Putamen (tissue), 1 donor: Measurements from ENCODE around the gene SLC26A1.

Experiments used
- DNase-seq: peaks from one replicate; pipeline ENCODE4 v3.0.0-alpha.2; 2016; ENCODE audit warnings: low spot score

SLC26A1 gene

DNA sequence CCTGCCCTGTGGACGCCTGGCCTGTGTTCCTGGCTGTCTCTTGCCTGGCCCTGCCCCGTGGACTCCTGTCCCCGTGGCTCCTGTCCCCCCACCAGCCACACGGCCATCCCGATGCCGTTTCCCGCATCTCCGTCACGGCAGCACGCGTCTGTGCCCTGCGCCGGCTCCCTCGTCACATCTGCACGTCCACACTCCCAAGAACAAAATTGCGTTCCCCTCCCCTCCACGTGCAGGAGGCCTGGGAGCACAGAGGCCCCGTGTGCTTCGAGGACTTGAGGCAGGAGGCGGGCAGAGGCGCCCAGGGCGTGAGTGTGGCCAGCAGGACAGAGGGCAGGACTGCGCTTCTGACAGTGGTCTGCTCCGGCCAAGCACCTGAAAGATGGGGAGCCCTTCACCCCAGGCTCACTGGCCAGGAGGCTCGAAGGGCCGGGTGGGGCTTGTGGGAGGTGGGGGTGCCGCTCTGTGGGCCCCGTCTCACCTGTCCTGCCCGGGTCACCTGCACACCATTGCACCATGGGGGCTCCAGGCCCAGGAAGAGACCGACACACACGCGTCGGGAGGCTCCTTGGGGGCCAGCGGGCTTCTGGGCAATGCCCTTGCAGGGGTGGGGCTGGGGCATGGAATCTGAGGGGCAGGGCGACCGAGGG, 35.5 kb upstream of the SLC26A1 start:
- no peak for DNase-seq

DNA sequence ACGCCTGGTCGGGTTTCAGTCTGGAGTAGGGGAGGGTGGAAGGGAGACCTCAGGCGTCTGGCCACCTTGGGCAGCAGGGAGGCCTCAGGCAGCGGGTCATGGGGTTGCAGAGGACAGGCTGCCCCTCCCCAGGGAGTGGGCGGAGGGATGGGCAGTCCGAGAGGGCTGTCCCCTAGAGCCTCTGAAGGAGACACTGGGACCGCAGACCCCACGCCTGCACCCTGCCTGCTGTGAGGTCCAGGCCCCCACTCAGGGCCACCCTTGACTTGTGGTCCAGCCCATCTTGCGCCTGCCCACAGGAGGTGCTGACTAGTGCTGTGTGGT, 34.7 kb upstream of the SLC26A1 start:
- DNase-seq = no peak

DNA sequence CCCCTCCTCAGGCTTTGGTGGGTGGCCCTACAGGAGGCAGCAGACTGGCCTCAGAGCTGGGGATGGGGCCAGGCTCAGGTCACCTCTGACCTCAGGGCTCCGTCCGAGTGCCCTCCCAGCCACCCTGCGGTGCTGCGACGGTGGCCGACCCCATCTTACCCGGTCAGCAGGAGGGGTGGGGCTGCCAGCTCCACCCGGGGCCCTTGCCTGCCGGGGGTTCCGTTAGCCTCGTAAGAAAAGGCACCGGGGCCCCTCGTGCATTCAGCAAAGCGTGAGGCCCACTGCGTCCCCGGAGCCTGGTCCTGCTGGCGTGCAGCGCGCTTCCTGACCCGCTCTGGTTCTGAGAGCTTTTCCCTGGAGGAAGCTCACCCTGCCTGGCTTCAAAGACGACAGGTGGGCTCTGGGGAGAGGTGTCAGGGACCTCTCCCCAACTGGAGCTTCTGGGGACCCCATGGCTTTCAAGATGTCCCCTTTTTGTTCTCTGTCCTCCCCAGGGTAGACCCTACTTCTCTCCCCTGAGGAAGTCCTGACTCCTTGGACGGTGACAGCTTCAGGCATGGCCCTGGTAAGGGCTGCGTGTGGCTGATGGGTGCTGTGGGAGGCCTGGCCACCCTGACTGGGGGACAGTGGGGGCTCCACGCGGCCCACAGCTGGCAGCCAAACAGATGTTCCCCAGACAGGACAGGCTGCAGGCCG, 34.2 kb upstream of the SLC26A1 start:
- no peak for DNase-seq

DNA sequence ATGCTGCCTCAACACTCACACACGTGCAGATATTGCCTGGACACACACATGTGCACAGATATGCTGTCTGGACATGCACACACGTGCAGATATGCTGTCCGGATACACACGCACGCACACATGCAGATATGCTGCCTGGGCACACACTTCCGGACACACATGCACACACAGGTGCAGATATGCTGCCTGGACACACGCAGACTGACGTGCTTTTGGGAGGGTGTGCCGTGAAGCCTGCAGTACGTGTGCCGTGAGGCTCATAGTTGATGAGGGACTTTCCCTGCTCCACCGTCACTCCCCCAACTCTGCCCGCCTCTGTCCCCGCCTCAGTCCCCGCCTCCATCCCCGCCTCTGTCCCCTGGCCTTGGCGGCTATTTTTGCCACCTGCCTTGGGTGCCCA, 32.9 kb upstream of the SLC26A1 start:
- no peak for DNase-seq

DNA sequence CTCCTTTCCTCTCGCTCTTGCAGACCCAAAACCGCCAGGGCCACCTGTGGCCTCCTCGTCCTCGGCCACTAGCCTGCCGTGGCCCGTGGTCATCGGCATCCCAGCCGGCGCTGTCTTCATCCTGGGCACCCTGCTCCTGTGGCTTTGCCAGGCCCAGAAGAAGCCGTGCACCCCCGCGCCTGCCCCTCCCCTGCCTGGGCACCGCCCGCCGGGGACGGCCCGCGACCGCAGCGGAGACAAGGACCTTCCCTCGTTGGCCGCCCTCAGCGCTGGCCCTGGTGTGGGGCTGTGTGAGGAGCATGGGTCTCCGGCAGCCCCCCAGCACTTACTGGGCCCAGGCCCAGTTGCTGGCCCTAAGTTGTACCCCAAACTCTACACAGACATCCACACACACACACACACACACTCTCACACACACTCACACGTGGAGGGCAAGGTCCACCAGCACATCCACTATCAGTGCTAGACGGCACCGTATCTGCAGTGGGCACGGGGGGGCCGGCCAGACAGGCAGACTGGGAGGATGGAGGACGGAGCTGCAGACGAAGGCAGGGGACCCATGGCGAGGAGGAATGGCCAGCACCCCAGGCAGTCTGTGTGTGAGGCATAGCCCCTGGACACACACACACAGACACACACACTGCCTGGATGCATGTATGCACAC, 31.8 kb upstream of the SLC26A1 start:
- no peak for DNase-seq

DNA sequence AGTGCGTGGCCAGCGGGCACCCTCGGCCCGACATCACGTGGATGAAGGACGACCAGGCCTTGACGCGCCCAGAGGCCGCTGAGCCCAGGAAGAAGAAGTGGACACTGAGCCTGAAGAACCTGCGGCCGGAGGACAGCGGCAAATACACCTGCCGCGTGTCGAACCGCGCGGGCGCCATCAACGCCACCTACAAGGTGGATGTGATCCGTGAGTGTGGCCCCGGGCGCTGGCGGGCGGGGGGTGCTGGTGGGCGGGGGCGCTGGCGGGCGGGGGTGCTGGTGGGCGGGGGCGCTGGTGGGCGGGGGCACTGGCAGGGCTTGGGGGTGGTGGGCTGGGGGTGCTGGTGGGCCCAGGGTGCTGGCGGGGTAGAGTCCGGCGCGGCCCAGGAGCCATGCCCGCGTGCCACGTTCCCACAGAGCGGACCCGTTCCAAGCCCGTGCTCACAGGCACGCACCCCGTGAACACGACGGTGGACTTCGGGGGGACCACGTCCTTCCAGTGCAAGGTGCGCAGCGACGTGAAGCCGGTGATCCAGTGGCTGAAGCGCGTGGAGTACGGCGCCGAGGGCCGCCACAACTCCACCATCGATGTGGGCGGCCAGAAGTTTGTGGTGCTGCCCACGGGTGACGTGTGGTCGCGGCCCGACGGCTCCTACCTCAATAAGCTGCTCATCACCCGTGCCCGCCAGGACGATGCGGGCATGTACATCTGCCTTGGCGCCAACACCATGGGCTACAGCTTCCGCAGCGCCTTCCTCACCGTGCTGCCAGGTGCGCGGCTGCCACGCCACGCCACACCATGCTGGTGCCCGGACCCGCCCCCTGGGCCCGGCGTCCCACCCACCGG, 30.9 kb upstream of the SLC26A1 start:
- DNase-seq = no peak

DNA sequence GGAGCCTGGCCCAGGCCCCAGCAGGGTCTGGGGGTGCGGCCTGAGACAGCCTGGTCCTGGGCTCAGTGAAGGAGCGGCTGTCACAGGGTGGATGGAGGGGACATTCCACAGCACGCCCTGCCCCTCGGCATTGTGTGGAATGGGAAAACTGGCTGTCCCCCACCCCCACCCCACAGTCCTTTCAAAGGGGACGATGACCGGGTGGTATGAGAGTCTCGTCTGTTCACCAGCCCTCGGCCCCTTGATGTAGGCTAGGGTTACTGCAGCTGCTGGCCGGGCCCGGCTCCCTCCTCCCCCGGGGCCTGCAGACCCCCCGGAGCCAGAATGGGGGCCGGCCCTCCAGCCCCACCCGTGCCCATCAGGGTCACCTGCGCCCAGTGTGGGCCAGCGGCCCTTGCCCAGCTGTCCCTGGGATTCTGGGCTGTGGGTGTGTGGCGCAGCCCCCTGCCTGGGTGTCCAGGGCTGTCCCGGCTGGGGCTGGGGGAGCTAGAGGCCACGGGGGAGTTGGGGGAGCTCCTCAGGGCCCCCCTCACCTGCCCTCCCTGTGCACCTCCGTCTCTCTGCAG, 30.0 kb upstream of the SLC26A1 start:
- no peak for DNase-seq

DNA sequence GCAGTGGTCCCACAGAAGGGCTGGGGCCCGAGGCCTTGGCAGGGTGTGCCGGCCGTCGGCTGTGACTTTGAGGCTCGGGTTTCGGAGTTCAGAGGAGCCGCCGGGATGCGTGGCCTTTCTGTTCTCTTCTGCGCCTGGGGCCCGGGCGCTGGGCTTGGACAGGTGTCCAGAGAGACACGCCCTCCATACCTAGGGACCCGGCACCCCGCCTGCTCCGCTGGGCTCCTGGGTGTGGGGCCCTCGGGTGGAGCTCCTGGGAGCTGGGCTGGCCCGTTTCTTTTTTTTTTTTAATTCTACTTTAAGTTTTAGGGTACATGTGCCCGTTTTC, 29.5 kb upstream of the SLC26A1 start:
- DNase-seq = no peak

DNA sequence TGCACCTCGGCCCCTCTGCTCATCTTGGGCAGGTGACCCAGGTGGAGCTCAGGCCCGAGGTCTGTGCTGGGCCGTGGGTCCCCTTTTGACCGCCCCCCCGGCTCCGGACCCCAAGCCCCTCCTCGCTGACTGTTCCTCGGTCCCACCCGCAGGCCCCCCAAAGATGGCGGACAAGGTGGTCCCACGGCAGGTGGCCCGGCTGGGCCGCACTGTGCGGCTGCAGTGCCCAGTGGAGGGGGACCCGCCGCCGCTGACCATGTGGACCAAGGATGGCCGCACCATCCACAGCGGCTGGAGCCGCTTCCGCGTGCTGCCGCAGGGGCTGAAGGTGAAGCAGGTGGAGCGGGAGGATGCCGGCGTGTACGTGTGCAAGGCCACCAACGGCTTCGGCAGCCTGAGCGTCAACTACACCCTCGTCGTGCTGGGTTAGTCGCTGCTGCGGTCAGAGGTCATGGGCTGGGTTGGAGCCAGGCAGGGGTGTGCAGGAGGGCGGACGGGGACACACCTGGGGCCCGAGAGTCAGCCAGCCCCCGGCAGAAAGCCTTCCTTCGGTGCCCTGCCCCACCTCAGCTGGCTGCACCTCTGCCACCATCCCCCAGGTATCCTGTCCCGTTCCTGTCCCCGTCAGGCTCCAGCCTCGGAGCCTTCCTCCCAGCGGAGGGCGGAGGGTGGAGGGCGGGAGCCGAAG, 29.0 kb upstream of the SLC26A1 start:
- no peak for DNase-seq

DNA sequence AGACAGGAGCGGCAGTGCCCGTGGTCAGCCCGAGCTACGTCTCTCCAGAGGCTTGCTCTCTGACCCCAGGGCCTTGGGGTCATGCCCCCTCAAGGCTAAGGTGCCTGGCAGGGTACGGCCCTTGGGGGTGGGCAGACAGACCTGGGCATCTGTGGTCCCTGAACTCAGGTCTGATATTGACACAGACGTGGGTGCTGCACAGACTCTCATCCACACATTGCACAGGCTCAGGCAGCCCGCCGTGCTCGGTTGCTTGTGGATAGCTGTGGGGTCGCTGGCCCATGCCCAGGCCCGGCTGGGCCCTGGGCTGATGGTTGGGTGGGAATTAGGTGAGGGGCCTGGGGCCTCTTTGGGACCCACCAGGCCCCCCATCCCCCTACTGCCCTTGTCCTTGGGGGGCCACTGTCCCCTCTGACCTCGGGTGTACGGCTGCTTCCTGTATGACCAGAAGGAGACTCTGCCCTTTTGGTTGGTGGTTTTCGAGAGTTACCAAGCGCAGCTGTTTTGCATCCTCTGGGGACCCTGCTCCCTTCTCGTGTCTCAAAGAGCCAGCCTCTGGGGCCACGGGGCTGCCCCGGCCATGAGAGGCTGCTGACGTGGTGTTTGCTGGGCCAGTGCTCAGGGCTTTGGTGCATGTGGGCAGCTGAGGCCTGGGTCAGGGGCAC, 28.3 kb upstream of the SLC26A1 start:
- no peak for DNase-seq

DNA sequence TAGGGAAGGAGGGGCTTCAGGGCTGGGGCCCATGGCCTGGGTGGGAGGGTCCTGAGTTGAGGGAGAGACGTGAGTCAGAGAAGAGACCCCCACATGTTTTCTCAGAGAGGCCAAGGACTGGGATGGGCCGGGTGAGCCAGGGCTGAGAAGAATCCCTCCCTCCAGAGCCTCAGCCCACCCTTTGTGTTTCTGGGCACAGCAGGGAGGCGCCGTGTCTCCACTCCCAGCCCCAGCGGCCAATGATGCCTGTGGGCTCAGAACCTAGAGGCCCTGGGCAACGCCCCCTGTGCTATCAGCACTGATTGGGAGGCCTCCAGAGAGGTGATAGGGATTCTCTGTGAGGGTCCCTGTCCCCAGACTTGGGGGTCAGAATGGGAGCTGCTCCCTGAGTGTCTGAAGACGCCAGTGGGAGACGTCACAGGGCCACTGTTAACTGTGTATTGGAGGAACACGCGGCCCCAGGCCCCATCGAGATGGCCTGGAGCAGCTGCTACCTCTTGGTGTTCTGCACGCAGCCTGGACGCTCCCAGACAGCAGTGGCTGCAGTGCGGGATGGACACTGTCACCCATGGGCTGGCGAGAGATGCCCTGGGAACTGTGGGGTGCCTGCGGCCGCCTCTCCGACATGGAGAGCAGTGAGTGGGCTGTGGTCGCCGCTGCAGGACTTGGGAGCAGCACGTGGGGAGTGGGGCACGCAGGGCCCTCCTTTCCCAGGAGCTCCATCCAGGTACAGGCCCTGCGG, 26.7 kb upstream of the SLC26A1 start:
- DNase-seq = no peak

DNA sequence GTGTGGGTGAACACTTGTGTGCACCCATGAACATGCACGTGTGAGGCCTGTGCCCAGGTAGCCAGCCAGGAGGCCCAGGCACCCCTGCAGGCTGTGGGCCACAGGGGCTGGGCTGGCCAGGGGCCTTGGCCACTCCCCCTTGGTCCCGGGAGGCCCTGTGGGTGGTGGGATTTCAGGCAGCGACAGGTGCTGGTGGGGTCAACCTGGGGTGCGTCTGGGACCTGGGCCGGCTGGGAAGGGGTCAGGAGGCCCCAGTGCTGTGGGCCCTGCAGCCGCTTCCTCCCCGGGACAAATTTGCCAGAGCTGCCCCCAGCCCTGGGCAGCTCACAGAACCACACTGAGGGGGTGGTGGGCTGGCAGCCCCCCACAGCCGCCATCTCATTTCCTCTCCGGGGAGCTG, 26.1 kb upstream of the SLC26A1 start:
- DNase-seq = no peak

DNA sequence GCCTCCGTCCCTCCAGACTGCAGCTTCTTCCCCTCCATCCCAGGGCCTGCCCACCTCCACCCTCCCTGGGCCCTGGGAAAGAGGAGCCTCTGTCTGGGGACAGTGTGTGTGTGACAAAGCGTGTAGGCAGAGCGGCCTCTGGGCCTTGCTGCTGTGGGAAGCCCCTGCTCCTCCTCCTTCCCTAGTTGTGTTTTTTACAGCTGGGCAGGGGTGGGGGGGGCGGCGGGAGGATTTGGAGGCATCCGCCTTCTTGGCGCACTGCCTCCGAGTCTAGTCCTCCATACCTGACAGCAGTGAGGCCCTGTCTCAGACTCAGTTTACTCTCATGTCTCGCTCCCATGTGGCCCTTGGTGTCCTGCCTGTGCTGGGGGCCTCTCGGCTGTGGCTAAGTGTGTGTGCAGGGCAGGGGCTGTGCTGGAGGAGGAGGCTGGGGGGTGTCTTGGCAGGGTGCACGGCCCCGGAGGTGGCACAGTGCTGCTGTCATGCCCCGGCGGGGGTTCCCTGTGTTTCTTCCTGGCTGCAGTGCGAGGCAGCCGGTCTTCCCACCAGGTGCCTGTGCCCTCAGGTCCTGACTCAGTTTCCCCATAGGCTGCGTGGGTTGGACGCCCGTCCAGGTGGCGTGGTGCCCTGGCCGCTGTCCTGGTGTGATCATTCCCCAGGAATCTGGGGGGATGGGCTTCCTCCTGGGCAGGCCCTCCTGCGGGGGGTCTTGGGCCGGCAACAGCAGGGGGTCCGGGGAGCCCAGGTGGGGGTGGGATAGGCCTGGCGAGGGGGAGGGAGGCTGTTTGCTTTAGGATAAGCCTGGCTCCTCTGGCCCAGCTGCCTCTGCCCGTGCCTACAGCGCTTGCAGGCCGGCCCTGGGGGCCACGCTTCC, 25.2 kb upstream of the SLC26A1 start:
- DNase-seq = no peak

DNA sequence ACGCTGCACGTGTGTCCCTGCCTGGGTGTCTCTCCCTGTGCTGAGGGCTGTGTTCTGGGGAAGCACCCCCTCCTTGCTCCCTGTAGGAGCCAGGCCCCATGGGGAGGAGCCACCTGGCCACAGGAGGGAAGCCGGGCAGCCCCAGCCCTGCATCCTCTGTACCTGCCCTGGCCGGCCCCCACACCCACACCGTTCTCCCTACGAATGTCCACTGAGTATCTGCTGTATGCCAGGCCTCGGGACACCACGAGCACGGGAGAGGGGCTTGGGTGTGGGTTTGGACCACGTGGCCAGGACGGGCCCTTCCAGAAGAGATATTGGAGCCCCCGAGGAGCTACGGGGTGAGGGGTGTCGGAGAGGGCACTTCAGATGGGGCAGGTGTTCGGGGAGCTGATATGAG, 24.5 kb upstream of the SLC26A1 start:
- no peak for DNase-seq

DNA sequence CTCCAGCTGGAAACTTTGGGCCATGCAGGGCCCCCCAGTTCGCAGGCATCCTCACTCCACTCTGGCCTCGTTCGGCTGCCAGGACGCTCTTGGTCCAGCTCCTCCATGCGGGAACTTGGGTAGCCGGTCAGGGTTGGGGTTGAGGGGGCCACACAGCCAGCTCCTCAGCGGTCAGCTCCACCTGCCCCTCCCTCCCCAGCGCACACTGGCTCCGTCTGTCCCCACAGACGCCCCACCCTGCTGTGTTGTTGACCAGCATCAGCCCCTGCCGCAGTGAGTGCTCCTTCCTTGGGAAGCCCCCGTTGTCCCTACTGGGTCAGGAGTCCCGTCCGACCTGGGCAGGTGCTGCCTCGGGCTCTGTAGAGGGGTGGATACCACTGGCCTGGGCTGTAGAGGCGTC, 24.0 kb upstream of the SLC26A1 start:
- no peak for DNase-seq

DNA sequence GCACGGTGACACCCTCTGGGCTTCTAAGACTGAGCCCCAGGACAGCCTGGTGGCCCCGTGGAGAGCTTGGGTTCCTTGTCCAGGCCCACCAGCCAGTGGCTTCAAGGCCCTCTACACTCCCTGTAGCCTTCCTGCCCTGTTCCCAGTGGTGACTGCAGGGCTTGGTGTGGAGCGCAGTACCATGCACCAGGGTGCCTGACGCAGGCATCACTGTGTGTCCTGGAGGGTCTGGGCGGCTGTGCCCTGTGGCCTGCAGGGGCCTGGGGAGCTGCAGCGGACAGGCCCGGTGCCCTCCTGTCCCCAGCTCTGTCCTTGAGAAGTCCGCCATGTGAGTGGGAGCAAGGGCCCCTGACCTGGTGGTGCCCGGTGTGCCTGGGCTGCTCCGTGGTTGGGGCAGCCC, 22.5 kb upstream of the SLC26A1 start:
- no peak for DNase-seq

DNA sequence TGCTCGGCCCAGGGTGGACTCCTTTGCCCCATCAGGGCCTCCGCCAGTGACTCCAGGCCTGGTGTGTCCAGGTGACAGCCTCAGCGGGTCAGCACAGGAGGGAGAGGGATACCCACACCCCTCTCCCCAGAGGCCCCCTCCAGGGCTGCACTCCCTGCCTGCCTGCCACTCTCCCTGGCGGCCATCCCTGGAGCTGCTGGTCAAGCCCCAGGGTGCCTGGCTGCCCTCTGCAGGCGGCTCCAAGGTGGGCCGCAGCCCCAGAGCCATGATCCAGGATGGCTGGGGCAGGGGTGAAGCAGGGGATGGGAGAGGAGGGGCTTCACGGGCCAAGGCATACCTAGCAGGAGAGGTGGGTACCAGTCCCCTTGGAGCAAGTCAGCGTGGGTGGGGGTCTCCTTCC, 22.0 kb upstream of the SLC26A1 start:
- peak; percentile 49 for DNase-seq

DNA sequence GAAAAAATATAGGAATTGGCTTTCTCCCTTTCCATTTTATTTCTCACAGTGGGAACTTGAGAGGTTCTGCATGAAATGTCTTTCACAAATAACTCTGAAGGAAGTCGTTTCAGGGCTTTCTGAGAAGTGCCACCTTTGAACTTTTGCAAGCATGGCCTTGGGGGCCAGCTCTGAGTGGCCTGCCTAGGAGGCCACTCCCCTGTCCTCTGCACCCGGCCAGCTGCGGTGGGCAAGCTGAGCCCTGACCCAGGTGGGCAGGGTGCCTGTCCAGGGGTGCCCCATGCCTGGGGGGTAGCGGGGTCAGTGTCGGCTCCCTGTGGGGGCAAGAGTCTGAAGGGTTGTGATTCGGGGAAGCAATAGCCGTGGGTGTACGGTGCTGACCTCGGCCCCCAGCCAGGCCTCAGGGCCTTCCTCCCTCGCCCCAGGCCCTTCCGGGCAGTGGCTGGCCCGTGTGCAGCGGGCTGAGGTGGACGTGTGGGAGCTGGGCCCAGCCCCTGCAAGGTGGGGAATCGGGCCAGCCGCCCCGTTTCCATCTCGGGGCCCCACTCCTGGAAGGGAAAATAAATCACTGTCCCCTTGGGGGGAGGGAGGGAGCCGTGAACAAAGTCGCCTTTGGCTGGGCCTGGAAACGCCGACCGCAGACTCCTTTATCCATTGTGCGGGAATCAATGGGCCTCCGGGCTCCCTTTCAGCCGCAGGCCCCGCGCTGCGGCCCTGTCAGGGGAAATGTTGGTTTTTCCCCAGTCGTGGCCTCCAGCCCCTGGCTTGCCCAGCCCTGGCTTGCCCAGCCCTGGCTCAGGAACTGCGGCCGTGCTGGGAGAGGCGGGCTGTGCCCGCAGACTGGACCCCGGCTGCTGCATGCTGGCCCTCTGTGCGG, 21.3 kb upstream of the SLC26A1 start:
- peak; percentile 89 for DNase-seq
